ENCODE measurements around the gene RPS6KA3. TPM values are rescaled to one million over a fixed set of nuclear protein-coding genes. Genes with fewer than 3 reads are reported as not detected.

RPS6KA3 gene
- total and polyA plus RNA-seq, 8 donors, result 5.2 to 88.1 (median 39.8) TPM

DNA sequence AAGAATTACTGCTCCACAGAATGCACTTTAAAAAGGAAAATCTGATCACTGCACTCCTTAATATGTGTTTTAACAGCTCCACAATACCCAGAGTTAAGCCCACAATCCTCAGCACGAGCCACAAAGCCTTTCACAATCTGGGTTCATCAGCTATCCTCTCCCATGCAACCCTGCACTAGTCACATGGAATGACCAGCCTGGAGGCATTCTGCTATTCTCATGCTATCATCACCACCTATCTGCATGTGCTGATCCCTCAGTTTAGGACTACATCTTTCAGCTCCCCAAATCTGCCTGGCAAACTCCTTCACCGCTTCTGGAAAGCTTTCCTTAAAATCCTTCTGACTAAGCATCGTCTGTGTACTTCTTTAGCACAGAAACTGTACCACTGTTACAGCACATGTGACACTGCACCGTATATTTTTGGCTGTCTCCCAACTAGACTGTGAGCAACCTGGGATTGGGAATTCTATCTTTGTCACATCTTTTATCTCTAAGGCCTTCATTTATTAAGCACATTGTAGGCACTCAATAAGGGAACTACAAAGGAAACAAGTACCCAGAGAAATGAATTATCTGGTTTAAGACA, 106.8 kb downstream of the RPS6KA3 start:
- TF ChIP-seq POLR2A (IDR thresholded peaks at IDR 0.05) (no peak), POLR2AphosphoS5 (IDR thresholded peaks at IDR 0.05) (no peak), EP300 (IDR thresholded peaks at IDR 0.05) (no peak)
- TF ChIP-seq, protein P1, sequence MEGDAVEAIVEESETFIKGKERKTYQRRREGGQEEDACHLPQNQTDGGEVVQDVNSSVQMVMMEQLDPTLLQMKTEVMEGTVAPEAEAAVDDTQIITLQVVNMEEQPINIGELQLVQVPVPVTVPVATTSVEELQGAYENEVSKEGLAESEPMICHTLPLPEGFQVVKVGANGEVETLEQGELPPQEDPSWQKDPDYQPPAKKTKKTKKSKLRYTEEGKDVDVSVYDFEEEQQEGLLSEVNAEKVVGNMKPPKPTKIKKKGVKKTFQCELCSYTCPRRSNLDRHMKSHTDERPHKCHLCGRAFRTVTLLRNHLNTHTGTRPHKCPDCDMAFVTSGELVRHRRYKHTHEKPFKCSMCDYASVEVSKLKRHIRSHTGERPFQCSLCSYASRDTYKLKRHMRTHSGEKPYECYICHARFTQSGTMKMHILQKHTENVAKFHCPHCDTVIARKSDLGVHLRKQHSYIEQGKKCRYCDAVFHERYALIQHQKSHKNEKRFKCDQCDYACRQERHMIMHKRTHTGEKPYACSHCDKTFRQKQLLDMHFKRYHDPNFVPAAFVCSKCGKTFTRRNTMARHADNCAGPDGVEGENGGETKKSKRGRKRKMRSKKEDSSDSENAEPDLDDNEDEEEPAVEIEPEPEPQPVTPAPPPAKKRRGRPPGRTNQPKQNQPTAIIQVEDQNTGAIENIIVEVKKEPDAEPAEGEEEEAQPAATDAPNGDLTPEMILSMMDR (IDR thresholded peaks at IDR 0.05), result no peak
- intact Hi-C loops (cut with DNase I; ENCODE audit: low total_unique reads), result no loop called here
- no peak for DNase-seq
- H3K4me1 ChIP-seq, result no peaks in the 10 kb centered on the region
- no peaks in the 10 kb centered on the region for H3K9me3 ChIP-seq
- H3K27me3 ChIP-seq, result no peaks in the 10 kb centered on the region
- WGBS, 5 donors, result 78 to 93% (median 83%) methylated on average over 4 of the region's 4 CpGs
- H3K4me3 ChIP-seq, result no peak overlapping the region
- H3K27ac ChIP-seq, result no peak overlapping the region
- peaks cover 0 to 77% (median 58%) of the 10 kb centered on the region in 4 donors for H3K36me3 ChIP-seq

DNA sequence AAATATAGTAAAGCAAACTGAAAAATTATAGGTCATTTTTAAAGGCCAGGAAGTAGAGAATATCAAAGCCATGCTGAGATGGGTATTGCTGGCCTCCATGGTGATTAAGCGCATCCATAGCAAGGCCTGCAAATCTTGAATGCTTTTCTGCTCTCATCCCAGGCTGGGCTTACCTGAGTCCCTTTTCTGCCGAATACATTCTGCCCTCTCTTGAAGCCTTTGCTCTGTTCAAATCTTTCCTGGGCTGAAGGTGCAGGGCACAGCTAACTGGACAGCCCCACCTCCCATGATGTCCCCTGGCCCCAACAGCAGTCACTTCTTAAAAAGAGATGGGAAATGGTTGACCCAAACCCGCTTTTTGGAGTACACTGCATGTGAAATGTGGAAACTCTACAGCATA, 115.0 kb downstream of the RPS6KA3 start:
- 86 to 96% (median 95%) methylated on average over 3 of the region's 3 CpGs for WGBS, 5 donors
- TF ChIP-seq, protein P1 (IDR thresholded peaks at IDR 0.05), result no peak
- TF ChIP-seq POLR2A (IDR thresholded peaks at IDR 0.05) (no peak), EP300 (IDR thresholded peaks at IDR 0.05) (no peak), POLR2AphosphoS5 (IDR thresholded peaks at IDR 0.05) (no peak)
- Histone ChIP-seq H3K9me3 (peaks cover 0 to 4% (median 0%) of the 10 kb centered on the region in 4 donors), H3K36me3 (peaks cover 0 to 51% (median 44%) of the 10 kb centered on the region in 4 donors), H3K27me3 (no peaks in the 10 kb centered on the region), H3K4me1 (no peaks in the 10 kb centered on the region), H3K27ac (no peak overlapping the region), H3K4me3 (no peak overlapping the region)
- DNase-seq, result no peak
- intact Hi-C loops (cut with DNase I; ENCODE audit: low total_unique reads), result no loop called here

DNA sequence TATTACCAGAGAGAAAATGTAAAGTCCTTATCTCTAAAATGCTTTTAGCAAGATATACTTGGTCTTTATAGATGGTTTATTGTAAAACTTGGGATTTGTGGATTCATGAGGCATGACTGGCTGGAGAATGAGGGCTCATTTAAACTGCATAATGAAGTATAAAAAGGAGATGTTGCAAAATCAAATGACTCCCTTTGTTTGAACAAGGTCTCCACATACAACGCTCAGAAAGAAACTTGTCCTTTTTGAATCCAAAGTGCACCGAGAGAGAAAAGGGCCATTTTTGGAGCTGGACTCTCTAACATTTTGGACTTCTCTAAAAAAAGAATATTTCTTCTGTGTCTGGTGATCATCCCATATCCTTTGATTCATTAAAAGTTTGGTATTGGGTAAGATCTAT, 117.4 kb downstream of the RPS6KA3 start:
- Histone ChIP-seq H3K9me3 (peaks cover 0 to 4% (median 0%) of the 10 kb centered on the region in 4 donors), H3K4me1 (no peaks in the 10 kb centered on the region), H3K4me3 (no peak overlapping the region), H3K27ac (no peak overlapping the region), H3K27me3 (no peaks in the 10 kb centered on the region), H3K36me3 (peaks cover 0 to 28% (median 23%) of the 10 kb centered on the region in 4 donors)
- intact Hi-C loops (cut with DNase I; ENCODE audit: low total_unique reads), result no loop called here
- TF ChIP-seq EP300 (IDR thresholded peaks at IDR 0.05) (no peak), POLR2AphosphoS5 (IDR thresholded peaks at IDR 0.05) (no peak), POLR2A (IDR thresholded peaks at IDR 0.05) (no peak)
- TF ChIP-seq, protein P1 (IDR thresholded peaks at IDR 0.05), result no peak
- WGBS, 5 donors, result 82 to 98% (median 87%) methylated on average over 2 of the region's 2 CpGs
- DNase-seq, result no peak

DNA sequence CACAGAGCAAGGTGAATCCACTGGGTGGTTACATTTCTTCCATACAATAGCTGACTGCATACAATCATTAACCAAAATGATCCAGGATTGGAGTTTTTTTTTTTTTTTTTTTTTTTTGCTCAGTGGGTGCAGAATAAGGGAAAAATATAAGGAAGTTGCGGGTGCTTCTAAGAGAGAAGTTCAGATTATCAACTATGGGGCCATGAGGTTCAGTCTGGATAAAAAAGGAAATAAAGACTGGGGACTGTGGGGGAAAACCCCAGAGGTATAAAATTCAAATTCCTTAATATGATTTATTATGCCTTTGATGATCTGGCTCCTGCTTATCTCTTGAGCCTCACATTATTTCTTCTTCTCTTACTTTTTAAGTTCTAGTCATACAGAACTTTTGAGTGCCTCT, 119.1 kb downstream of the RPS6KA3 start:
- peaks cover 0 to 14% (median 11%) of the 10 kb centered on the region in 4 donors for H3K36me3 ChIP-seq
- no peak overlapping the region for H3K27ac ChIP-seq
- H3K9me3 ChIP-seq, result peaks cover 0 to 4% (median 0%) of the 10 kb centered on the region in 4 donors
- TF ChIP-seq POLR2AphosphoS5 (IDR thresholded peaks at IDR 0.05) (no peak), EP300 (IDR thresholded peaks at IDR 0.05) (no peak), POLR2A (IDR thresholded peaks at IDR 0.05) (no peak)
- TF ChIP-seq, protein P1 (IDR thresholded peaks at IDR 0.05), result no peak
- H3K4me1 ChIP-seq, result peaks cover 0 to 3% (median 2%) of the 10 kb centered on the region in 4 donors
- no peaks in the 10 kb centered on the region for H3K27me3 ChIP-seq
- no peak overlapping the region for H3K4me3 ChIP-seq
- WGBS, 5 donors, result 40 to 76% (median 63%) methylated on average over 1 of the region's 1 CpG
- intact Hi-C loops (cut with DNase I; ENCODE audit: low total_unique reads), result no loop called here
- DNase-seq, result no peak
